Measurements from ENCODE around the gene CD22. TPM values are rescaled to one million over a fixed set of nuclear protein-coding genes. Genes with fewer than 3 reads are reported as not detected.

CD22 gene
- 1 to 10 TPM; 2.7 to 5.6 (median 4.9) TPM for total RNA-seq

DNA sequence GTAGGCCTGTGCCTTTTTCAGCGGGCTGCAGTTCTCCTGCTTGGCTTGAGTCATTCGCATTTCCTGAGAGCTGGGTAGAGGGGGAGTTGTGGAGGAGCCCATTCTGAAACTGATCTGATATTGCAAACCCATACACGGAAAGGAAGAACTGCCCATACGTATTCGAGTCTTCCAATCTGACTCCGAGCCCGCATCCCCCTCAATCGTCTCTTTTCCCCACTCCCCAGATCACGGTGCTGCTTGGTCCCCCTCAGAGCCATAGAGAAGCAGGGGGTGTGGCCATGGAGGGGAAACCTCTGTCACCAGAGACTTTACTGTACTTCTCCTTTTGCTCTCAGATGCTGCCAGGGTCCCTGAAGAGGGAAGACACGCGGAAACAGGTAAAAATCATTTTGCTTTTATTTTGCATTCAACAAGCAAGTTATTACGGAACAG lies at the start of gene CD22:
Gene CD22, plus strand, starts transcription at position 337 of the 435 bp plus-strand sequence. CDS start 2,854 bp downstream, outside the sequence.
- WGBS, 2 donors (ENCODE audit: low coverage in 1 of 2) = 59 to 75% methylated on average over 7 to 12 of the region's 12 CpGs
- TF ChIP-seq, protein P1, sequence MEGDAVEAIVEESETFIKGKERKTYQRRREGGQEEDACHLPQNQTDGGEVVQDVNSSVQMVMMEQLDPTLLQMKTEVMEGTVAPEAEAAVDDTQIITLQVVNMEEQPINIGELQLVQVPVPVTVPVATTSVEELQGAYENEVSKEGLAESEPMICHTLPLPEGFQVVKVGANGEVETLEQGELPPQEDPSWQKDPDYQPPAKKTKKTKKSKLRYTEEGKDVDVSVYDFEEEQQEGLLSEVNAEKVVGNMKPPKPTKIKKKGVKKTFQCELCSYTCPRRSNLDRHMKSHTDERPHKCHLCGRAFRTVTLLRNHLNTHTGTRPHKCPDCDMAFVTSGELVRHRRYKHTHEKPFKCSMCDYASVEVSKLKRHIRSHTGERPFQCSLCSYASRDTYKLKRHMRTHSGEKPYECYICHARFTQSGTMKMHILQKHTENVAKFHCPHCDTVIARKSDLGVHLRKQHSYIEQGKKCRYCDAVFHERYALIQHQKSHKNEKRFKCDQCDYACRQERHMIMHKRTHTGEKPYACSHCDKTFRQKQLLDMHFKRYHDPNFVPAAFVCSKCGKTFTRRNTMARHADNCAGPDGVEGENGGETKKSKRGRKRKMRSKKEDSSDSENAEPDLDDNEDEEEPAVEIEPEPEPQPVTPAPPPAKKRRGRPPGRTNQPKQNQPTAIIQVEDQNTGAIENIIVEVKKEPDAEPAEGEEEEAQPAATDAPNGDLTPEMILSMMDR (IDR thresholded peaks at IDR 0.05) = no peak
- TF ChIP-seq POLR2A (IDR thresholded peaks at IDR 0.05) (no peak), EP300 (IDR thresholded peaks at IDR 0.05) (no peak), POLR2AphosphoS5 (IDR thresholded peaks at IDR 0.05) (no peak)

DNA sequence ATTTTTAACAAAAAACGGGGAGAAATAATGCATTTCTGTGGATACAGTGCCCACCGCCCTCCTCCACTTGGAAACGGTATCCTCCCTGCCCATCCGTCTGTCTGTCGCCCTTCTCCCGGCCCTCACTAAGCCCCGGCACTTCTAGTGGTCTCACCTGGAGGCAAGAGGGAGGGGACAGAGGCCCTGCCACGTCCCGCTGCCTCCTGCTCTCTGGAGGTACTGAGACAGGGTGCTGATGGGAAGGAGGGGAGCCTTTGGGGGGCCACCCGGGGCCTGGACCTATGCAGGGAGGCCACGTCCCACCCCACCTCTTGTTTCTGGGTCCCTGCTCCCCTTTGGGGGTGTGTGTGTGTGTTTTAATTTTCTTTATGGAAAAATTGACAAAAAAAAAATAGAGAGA lies 49.6 kb upstream of the CD22 start:
- peaks cover 25% of the 10 kb centered on the region for H3K27me3 ChIP-seq
- no peaks in the 10 kb centered on the region for H3K9me3 ChIP-seq
- peaks cover 0 to 59% of the 10 kb centered on the region in 2 donors for H3K36me3 ChIP-seq
- 90 to 91% methylated on average over 4 to 6 of the region's 11 CpGs for WGBS, 2 donors (ENCODE audit: low coverage in 1 of 2)
- TF ChIP-seq EP300 (IDR thresholded peaks at IDR 0.05) (no peak), POLR2AphosphoS5 (IDR thresholded peaks at IDR 0.05) (no peak), POLR2A (IDR thresholded peaks at IDR 0.05) (no peak)
- TF ChIP-seq, protein P1 (IDR thresholded peaks at IDR 0.05) = no peak
- H3K4me1 ChIP-seq = peaks cover 0 to 12% (median 0%) of the 10 kb centered on the region in 3 donors
- no peak for ATAC-seq
- no peak overlapping the region for H3K4me3 ChIP-seq
- no peak overlapping the region for H3K27ac ChIP-seq

More for the DNA sequence above, at the start of gene CD22:
- H3K4me1 ChIP-seq = no peaks in the 10 kb centered on the region
- no peaks in the 10 kb centered on the region for H3K9me3 ChIP-seq
- no peak for ATAC-seq
- H3K27me3 ChIP-seq = peaks cover 63% of the 10 kb centered on the region
- no peak within 1 kb of the TSS for H3K27ac ChIP-seq
- H3K36me3 ChIP-seq = no peaks in the 10 kb centered on the region
- H3K4me3 ChIP-seq = no peak within 1 kb of the TSS

DNA sequence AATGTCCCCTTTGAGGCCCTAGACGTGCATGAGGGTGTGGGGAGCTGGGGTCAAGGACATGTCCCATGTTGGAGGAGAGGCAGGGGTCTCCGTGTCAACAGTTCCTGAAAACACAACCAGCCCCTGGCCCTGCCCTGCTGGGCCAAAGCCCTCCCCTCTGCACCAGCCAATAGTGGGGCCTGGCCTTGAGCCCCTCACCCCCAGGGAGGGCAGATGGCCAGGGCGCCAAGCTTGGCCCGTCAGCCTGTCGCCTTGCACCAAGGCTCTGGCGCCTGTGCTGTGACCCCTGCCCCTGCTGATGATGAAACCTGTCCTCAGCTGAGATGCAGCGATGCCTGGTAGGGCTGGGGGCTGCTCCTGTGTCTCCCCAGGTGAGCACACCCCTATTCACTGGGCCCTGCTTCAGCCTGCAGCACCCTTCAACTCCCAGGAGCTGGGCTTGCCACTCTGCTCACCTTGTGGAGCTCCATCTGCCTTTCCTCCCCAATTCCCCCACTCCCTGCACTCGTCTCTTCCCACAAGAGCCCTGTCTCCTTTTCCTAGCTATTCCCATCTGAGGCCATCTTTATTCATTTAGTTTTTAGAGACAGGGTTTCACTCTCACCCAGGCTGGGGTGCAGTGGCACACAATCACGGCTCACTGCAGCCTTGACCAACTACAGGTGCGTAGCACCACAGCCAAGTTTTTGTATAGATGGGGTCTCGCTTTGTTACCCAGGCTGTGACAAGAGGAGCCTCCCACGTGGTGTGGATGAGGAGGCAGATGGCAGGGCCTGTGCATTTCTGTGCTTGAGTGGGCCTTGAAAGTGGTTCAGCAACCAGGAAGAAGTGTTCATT lies 48.8 kb upstream of the CD22 start:
- peaks cover 33% of the 10 kb centered on the region for H3K27me3 ChIP-seq
- H3K9me3 ChIP-seq = no peaks in the 10 kb centered on the region
- TF ChIP-seq, protein P1 (IDR thresholded peaks at IDR 0.05) = no peak
- TF ChIP-seq POLR2AphosphoS5 (IDR thresholded peaks at IDR 0.05) (no peak), EP300 (IDR thresholded peaks at IDR 0.05) (no peak), POLR2A (IDR thresholded peaks at IDR 0.05) (no peak)
- 20 to 33% methylated on average over 1 of the region's 12 CpGs for WGBS, 2 donors (ENCODE audit: low coverage in 1 of 2)
- peaks cover 0 to 12% (median 0%) of the 10 kb centered on the region in 3 donors for H3K4me1 ChIP-seq
- no peak overlapping the region for H3K27ac ChIP-seq
- H3K36me3 ChIP-seq = peaks cover 0 to 50% of the 10 kb centered on the region in 2 donors
- ATAC-seq = no peak
- H3K4me3 ChIP-seq = no peak overlapping the region

DNA sequence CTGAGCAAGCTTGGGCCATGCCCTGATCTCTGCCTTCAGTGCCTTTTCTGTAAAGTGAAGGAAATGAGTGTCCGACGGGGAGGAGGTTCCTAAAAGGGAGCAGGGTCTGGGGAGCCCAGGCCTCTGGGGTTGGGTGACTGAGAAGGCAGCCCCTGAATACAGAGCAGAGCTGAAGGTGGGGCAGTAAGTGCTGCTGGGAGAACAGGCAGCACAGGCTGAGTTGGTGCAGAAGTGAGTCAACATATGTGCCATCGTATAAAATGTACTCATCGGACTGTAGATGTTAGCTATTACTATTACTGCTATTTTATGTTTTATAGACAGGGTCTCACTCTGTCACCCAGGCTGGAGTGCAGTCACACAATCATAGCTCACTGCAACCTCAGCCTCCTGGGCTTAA lies 47.7 kb upstream of the CD22 start:
- WGBS, 2 donors (ENCODE audit: low coverage in 1 of 2) = 57 to 70% methylated on average over 4 of the region's 4 CpGs
- TF ChIP-seq POLR2A (IDR thresholded peaks at IDR 0.05) = no peak
- no peak for TF ChIP-seq POLR2AphosphoS5 (IDR thresholded peaks at IDR 0.05)
- TF ChIP-seq EP300 (IDR thresholded peaks at IDR 0.05) = no peak
- TF ChIP-seq, protein P1 (IDR thresholded peaks at IDR 0.05) = no peak
- Histone ChIP-seq H3K27me3 (peaks cover 40% of the 10 kb centered on the region), H3K4me3 (no peak overlapping the region), H3K4me1 (peaks cover 0 to 12% (median 0%) of the 10 kb centered on the region in 3 donors), H3K27ac (no peak overlapping the region), H3K9me3 (no peaks in the 10 kb centered on the region), H3K36me3 (peaks cover 0 to 39% of the 10 kb centered on the region in 2 donors)
- ATAC-seq = no peak

Data from gastroesophageal sphincter (tissue), 4 donors.